Natural killer cell (primary cell): Measurements from ENCODE around the gene ARNT2. TPM values are rescaled to one million over a fixed set of nuclear protein-coding genes. Genes with fewer than 3 reads are reported as not detected.

Experiments
- ATAC-seq, 3 donors: fragments of 150-1000 bp in 2 of 3; fragments of 200-7000 bp in 1 of 3; cut with Tn5 transposase; 1 replicate in 1 of 3; 2 replicates in 2 of 3; pipeline ENCODE4 v1.10.0; 2021; ENCODE audit warnings: mild to moderate bottlenecking in 2 of 3, moderate library complexity in 2 of 3
- DNase-seq, 2 donors: peaks; one replicate each; pipeline versions ENCODE4 v3.0.0 to v3.0.0-alpha.2; 2013 to 2021; ENCODE audit warnings: mixed read lengths in 1 of 2
- H3K27ac ChIP-seq: one replicate; pipeline ENCODE4 v1.5.1; 2013; ENCODE audit warnings: mild to moderate bottlenecking, low read length
- H3K27me3 ChIP-seq: one replicate; pipeline ENCODE4 v1.6.1; 2013; ENCODE audit warnings: low read length; ENCODE audit not compliant: control insufficient read depth, insufficient read depth
- H3K36me3 ChIP-seq: one replicate; pipeline ENCODE4 v1.6.1; 2013; ENCODE audit warnings: low read length; ENCODE audit not compliant: control insufficient read depth, insufficient read depth
- H3K4me1 ChIP-seq: one replicate; pipeline ENCODE4 v1.6.1; 2013; ENCODE audit warnings: low read length; ENCODE audit not compliant: control insufficient read depth, insufficient read depth
- H3K4me3 ChIP-seq: one replicate; pipeline ENCODE4 v1.5.1; 2013; ENCODE audit warnings: low read length
- H3K9me3 ChIP-seq: one replicate; pipeline ENCODE4 v1.6.1; 2013; ENCODE audit warnings: low read length; ENCODE audit not compliant: control insufficient read depth, insufficient read depth
- H3K27ac Mint-ChIP-seq, 2 donors: one replicate each; pipeline ENCODE4 v1.8.0; 2022; ENCODE audit warnings: mild to moderate bottlenecking in 2 of 2, mixed read lengths in 2 of 2, moderate library complexity in 1 of 2
- H3K27me3 Mint-ChIP-seq, 2 donors: one replicate each; pipeline ENCODE4 v1.8.0; 2022; ENCODE audit warnings: low read depth in 2 of 2, mixed read lengths in 2 of 2
- H3K36me3 Mint-ChIP-seq: one replicate; pipeline ENCODE4 v1.8.0; 2022; ENCODE audit warnings: mixed read lengths
- H3K4me1 Mint-ChIP-seq, 2 donors: one replicate each; pipeline ENCODE4 v1.8.0; 2022; ENCODE audit warnings: mixed read lengths in 2 of 2
- H3K4me3 Mint-ChIP-seq: one replicate; pipeline ENCODE4 v1.8.0; 2022; ENCODE audit warnings: mild to moderate bottlenecking, moderate library complexity, mixed read lengths
- H3K9me3 Mint-ChIP-seq, 2 donors: one replicate each; pipeline ENCODE4 v1.8.0; 2022; ENCODE audit warnings: mixed read lengths in 2 of 2
- WGBS: methylation state at CpG from one replicate; pipeline ENCODE4 v1.1.7; 2013; ENCODE audit warnings: missing lambda C conversion rate; ENCODE audit not compliant: insufficient coverage; 5-methylcytosine and 5-hydroxymethylcytosine counted together
- intact Hi-C: fragments of 100-400 bp; cut with micrococcal nuclease; formaldehyde crosslinking; loops from one replicate; pipeline ENCODE4 v1.14.2; 2022
- total RNA-seq, 4 donors: library from RNA; stranded (reverse); fragments of 120-200 nt in 1 of 4; gene quantifications; one replicate each; pipeline versions ENCODE4 v1.2.3 to v1.2.4, GENCODE V29; 2013 to 2022
- TF ChIP-seq, protein P1 (sequence below): fragments of 200-600 bp; IDR thresholded peaks from one replicate; pipeline ENCODE4 v1.8.0; 2022; ENCODE audit warnings: antibody characterized with exemption

Gene ARNT2
- total RNA-seq, 3 donors from 2014 or later (not counting 1 experiment from before 2014, with no cell fraction given) = not detected

DNA sequence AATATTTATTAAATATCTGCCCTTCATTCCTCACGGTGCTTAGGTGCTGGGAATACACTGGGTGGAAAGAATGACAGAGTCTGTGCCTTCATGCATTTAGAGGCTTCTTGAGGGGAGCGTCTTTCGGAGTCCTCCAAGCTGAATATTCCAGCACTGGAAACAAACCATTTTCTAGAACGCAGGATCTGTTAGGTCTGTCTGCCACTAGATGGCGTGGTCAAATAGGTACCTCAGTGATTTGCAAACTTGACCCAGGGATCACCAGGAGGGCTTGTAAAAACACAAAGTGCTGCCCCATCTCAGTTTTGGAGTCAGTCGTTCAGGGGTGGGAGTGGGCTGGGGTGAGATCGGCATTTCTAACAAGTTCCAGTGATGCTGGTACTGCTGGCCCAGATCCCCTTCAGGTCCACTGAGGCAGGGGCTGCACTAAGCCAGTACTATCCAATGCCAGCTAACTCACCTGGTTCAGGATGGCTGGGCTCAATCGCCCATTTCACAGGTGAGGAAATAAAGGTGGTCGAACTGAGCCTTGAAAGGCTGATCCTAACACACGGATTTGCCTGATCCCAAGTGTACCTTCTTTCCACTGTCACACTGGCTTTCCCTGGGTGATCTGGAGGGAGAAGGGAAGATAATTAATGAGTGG, 14.8 kb downstream of the ARNT2 start:
- H3K36me3 Mint-ChIP-seq = no peaks in the 10 kb centered on the region
- intact Hi-C loops = no loop called here
- no peak overlapping the region for H3K4me3 Mint-ChIP-seq
- Histone ChIP-seq H3K4me3 (no peak overlapping the region), H3K4me1 (no peaks in the 10 kb centered on the region), H3K27ac (no peak overlapping the region), H3K27me3 (no peaks in the 10 kb centered on the region), H3K9me3 (no peaks in the 10 kb centered on the region), H3K36me3 (no peaks in the 10 kb centered on the region)
- ATAC-seq (no peak), DNase-seq (peak in 1 of 2 donors; percentile 17)
- H3K4me1 Mint-ChIP-seq = no peaks in the 10 kb centered on the region
- 60% methylated on average over 10 of the region's 10 CpGs for WGBS
- H3K27me3 Mint-ChIP-seq = peaks cover 16 to 23% of the 10 kb centered on the region in 2 donors
- no peaks in the 10 kb centered on the region for H3K9me3 Mint-ChIP-seq
- TF ChIP-seq, protein P1, sequence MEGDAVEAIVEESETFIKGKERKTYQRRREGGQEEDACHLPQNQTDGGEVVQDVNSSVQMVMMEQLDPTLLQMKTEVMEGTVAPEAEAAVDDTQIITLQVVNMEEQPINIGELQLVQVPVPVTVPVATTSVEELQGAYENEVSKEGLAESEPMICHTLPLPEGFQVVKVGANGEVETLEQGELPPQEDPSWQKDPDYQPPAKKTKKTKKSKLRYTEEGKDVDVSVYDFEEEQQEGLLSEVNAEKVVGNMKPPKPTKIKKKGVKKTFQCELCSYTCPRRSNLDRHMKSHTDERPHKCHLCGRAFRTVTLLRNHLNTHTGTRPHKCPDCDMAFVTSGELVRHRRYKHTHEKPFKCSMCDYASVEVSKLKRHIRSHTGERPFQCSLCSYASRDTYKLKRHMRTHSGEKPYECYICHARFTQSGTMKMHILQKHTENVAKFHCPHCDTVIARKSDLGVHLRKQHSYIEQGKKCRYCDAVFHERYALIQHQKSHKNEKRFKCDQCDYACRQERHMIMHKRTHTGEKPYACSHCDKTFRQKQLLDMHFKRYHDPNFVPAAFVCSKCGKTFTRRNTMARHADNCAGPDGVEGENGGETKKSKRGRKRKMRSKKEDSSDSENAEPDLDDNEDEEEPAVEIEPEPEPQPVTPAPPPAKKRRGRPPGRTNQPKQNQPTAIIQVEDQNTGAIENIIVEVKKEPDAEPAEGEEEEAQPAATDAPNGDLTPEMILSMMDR = no peak
- no peak overlapping the region for H3K27ac Mint-ChIP-seq

DNA sequence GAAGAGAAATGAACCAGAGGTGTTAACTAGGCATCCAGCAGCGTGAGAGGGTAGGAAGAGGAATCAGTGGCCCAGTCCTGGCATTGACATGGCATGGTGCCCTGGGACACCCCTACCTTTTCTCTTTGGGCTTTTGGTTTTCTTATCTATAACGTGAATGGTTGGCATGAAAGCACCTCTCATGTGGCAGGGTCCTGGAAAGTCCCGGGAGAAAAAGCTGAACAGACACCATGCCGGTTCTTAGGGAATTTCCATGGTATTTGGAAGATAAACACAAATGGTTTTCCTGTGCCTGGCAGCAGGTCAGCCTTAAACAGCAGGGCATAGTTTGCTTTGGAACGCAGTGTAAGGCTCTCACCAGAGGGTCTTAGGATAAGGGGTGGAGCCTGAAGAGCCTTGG, 15.4 kb downstream of the ARNT2 start:
- TF ChIP-seq, protein P1 = no peak
- no peaks in the 10 kb centered on the region for H3K36me3 Mint-ChIP-seq
- WGBS = 69% methylated on average over 5 of the region's 5 CpGs
- intact Hi-C loops = no loop called here
- ATAC-seq (no peak), DNase-seq (no peak)
- no peaks in the 10 kb centered on the region for H3K9me3 Mint-ChIP-seq
- no peak overlapping the region for H3K27ac Mint-ChIP-seq
- H3K27me3 Mint-ChIP-seq = peaks cover 16 to 23% of the 10 kb centered on the region in 2 donors
- no peaks in the 10 kb centered on the region for H3K27me3 ChIP-seq
- H3K4me1 Mint-ChIP-seq = no peaks in the 10 kb centered on the region
- H3K4me3 ChIP-seq = no peak overlapping the region
- no peaks in the 10 kb centered on the region for H3K36me3 ChIP-seq
- no peak overlapping the region for H3K27ac ChIP-seq
- no peaks in the 10 kb centered on the region for H3K9me3 ChIP-seq
- no peak overlapping the region for H3K4me3 Mint-ChIP-seq
- H3K4me1 ChIP-seq = no peaks in the 10 kb centered on the region

DNA sequence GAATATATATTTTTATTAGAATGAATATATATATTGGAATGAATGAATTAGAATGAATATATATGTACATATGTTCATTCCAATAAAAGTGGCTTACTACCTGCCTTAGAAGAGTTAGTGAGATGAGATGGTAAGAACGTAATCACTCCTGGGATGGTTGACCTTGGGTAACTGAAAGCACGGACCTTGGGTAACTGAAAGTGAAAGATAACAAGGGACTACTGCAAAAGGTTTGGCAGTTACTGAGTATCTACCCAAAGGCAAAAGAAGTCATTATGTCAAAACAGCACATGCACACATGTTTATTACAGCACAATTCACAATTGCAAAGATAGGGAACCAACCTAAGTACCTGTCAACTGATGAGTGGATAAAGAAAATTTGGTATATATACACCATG, 16.5 kb downstream of the ARNT2 start:
- no peak overlapping the region for H3K27ac ChIP-seq
- ATAC-seq (no peak), DNase-seq (no peak)
- Mint-ChIP-seq H3K27ac (no peak overlapping the region), H3K9me3 (no peaks in the 10 kb centered on the region), H3K36me3 (no peaks in the 10 kb centered on the region), H3K27me3 (peaks cover 8 to 18% of the 10 kb centered on the region in 2 donors), H3K4me1 (no peaks in the 10 kb centered on the region), H3K4me3 (no peak overlapping the region)
- H3K27me3 ChIP-seq = no peaks in the 10 kb centered on the region
- 55% methylated on average over 2 of the region's 2 CpGs for WGBS
- no peaks in the 10 kb centered on the region for H3K4me1 ChIP-seq
- no peaks in the 10 kb centered on the region for H3K36me3 ChIP-seq
- TF ChIP-seq, protein P1 = no peak
- intact Hi-C loops = no loop called here
- no peaks in the 10 kb centered on the region for H3K9me3 ChIP-seq
- H3K4me3 ChIP-seq = no peak overlapping the region

DNA sequence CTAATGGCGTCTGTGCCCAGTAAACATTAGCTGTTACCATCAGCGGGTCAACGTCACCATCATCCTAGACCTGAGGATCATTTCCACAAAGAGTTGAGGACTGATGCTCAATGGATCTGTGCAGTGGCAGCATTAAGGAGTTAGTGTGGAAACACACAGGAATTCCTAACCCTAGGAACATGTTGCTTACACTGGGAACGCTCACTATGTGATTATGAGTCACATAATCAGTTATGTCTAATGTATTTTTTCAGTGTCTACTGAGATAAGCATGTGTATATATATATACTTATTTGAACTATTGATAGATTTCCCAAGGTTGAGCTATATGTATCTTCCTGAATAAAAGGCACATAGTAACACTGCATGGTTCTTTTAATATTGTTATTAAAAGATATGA, 19.0 kb downstream of the ARNT2 start:
- Histone ChIP-seq H3K27ac (no peak overlapping the region), H3K4me3 (no peak overlapping the region), H3K36me3 (no peaks in the 10 kb centered on the region), H3K27me3 (no peaks in the 10 kb centered on the region), H3K4me1 (no peaks in the 10 kb centered on the region), H3K9me3 (no peaks in the 10 kb centered on the region)
- H3K36me3 Mint-ChIP-seq = no peaks in the 10 kb centered on the region
- intact Hi-C loops = no loop called here
- H3K4me3 Mint-ChIP-seq = no peak overlapping the region
- ATAC-seq (no peak), DNase-seq (no peak)
- H3K27me3 Mint-ChIP-seq = peaks cover 0 to 7% of the 10 kb centered on the region in 2 donors
- H3K9me3 Mint-ChIP-seq = no peaks in the 10 kb centered on the region
- WGBS = 91% methylated on average over 4 of the region's 4 CpGs
- H3K27ac Mint-ChIP-seq = no peak overlapping the region
- TF ChIP-seq, protein P1 = no peak
- H3K4me1 Mint-ChIP-seq = no peaks in the 10 kb centered on the region
